CD4-positive, alpha-beta memory T cell (primary cell): Measurements from ENCODE around the gene SOX13. TPM values are rescaled to one million over a fixed set of nuclear protein-coding genes. Genes with fewer than 3 reads are reported as not detected.
"Not testable (repeated sequence)": the region's sequence is repeated elsewhere in the genome, so short reads cannot be mapped to it uniquely, and the experiment has no call there.

Source experiments
- CTCF ChIA-PET: fragments of 350-600 bp; sonication (Branson Sonifier 250); formaldehyde crosslinking; loops from one replicate; lab custom pipeline; 2021; ENCODE audit warnings: inconsistent platforms; ENCODE audit not compliant: partially characterized antibody; lab: Charles Lee
- POLR2A ChIA-PET: fragments of 350-600 bp; sonication (Branson Sonifier 250); formaldehyde crosslinking; loops from one replicate; lab custom pipeline; 2021; ENCODE audit not compliant: partially characterized antibody; lab: Charles Lee
- DNase-seq, 5 donors: peaks; one replicate each; pipeline versions ENCODE4 v3.0.0 to v3.0.0-alpha.2; 2020 to 2022; ENCODE audit warnings: mixed read lengths in 1 of 5
- H3K27ac ChIP-seq: one replicate; pipeline ENCODE4 v1.7.0; 2013; ENCODE audit warnings: low read depth, low read length
- H3K27me3 ChIP-seq: 2 replicates; pipeline ENCODE4 v1.7.0; 2013; ENCODE audit warnings: mild to moderate bottlenecking, low read length, moderate library complexity; ENCODE audit not compliant: insufficient read depth
- H3K36me3 ChIP-seq: 2 replicates; pipeline ENCODE4 v1.7.0; 2013; ENCODE audit warnings: mild to moderate bottlenecking, low read length, moderate library complexity; ENCODE audit not compliant: insufficient read depth
- H3K4me1 ChIP-seq: 2 replicates; pipeline ENCODE4 v1.7.0; 2013; ENCODE audit warnings: mild to moderate bottlenecking, low read length, moderate library complexity; ENCODE audit not compliant: insufficient read depth
- H3K4me3 ChIP-seq, 2 donors: one replicate each; pipeline ENCODE4 v1.7.0; 2013; ENCODE audit warnings: low read length in 2 of 2, mild to moderate bottlenecking in 1 of 2
- H3K9me3 ChIP-seq, 2 donors: one replicate each; pipeline ENCODE4 v1.7.0; 2013; ENCODE audit warnings: low read length in 2 of 2, control low read depth in 1 of 2; ENCODE audit not compliant: control insufficient read depth in 1 of 2
- H3K27ac Mint-ChIP-seq, 7 donors: one replicate each; pipeline ENCODE4 v1.8.0; 2020 to 2021; ENCODE audit warnings: mixed read lengths in 7 of 7, mild to moderate bottlenecking in 6 of 7, inconsistent platforms in 3 of 7, moderate library complexity in 3 of 7
- H3K27me3 Mint-ChIP-seq, 2 donors: one replicate each; pipeline ENCODE4 v1.8.0; 2020 to 2021; ENCODE audit warnings: mixed read lengths in 2 of 2
- H3K36me3 Mint-ChIP-seq, 2 donors: one replicate each; pipeline ENCODE4 v1.8.0; 2020 to 2021; ENCODE audit warnings: mixed read lengths in 2 of 2, inconsistent platforms in 1 of 2, mild to moderate bottlenecking in 1 of 2
- H3K4me1 Mint-ChIP-seq, 4 donors: one replicate each; pipeline ENCODE4 v1.8.0; 2020 to 2021; ENCODE audit warnings: mixed read lengths in 4 of 4, mild to moderate bottlenecking in 1 of 4
- H3K4me3 Mint-ChIP-seq, 8 donors: one replicate each; pipeline ENCODE4 v1.8.0; 2020 to 2021; ENCODE audit warnings: mixed read lengths in 8 of 8, mild to moderate bottlenecking in 7 of 8, moderate library complexity in 6 of 8, inconsistent platforms in 3 of 8
- H3K9me3 Mint-ChIP-seq, 8 donors: one replicate each; pipeline ENCODE4 v1.8.0; 2020 to 2021; ENCODE audit warnings: mixed read lengths in 8 of 8, mild to moderate bottlenecking in 5 of 8, inconsistent platforms in 3 of 8, moderate library complexity in 1 of 8
- intact Hi-C: fragments of 100-400 bp; cut with micrococcal nuclease; formaldehyde crosslinking; loops from one replicate; pipeline ENCODE4 v1.15.1; 2023
- polyA plus RNA-seq, 2 donors: library from polyadenylated mRNA; unstranded; fragments of 300-500 nt; fragmentation: Illumina TruSeq; gene quantifications; one replicate each; pipeline ENCODE4 v1.2.3, GENCODE V29; 2021
- total RNA-seq, 2 experiments: library from RNA; stranded (reverse); gene quantifications; one replicate each; pipeline ENCODE4 v1.2.3, GENCODE V29; 2021

Gene SOX13
- total and polyA plus RNA-seq, 4 experiments from 2014 or later = 0.94 to 12.0 (median 6.0) TPM

- POLR2A ChIA-PET, H3K27me3 Mint-ChIP-seq, DNase-seq, H3K27ac ChIP-seq, H3K9me3 Mint-ChIP-seq, H3K36me3 ChIP-seq, H3K4me3 ChIP-seq, H3K27me3 ChIP-seq, H3K9me3 ChIP-seq, intact Hi-C loops, H3K4me3 Mint-ChIP-seq, H3K36me3 Mint-ChIP-seq: not testable (repeated sequence)
- CTCF ChIA-PET = interaction anchor here (1.7 kb wide), 1 partner anchor 29 kb away, joined by 4 read pairs; no protein-coding TSS in a partner anchor
- H3K4me1 ChIP-seq = peaks cover 26% of the 10 kb centered on the region
- Mint-ChIP-seq H3K27ac (peak overlapping the region in 1 of 7 donors; percentile 56), H3K4me1 (peaks cover 18 to 46% (median 30%) of the 10 kb centered on the region in 4 donors)
Observed at GRCh38 chr1:204099754-204100153, 26.8 kb downstream of the SOX13 start.

GRCh38 chr1:204102029-204102611 is 29.2 kb downstream of the SOX13 start:
- Histone ChIP-seq H3K27ac (no peak overlapping the region), H3K36me3 (no peaks in the 10 kb centered on the region), H3K9me3 (no peaks in the 10 kb centered on the region), H3K4me3 (no peak overlapping the region), H3K4me1 (peaks cover 39% of the 10 kb centered on the region), H3K27me3 (no peaks in the 10 kb centered on the region)
- Mint-ChIP-seq H3K27ac (peak overlapping the region in 6 of 7 donors; percentile 78 to 94 (median 86)), H3K36me3 (no peaks in the 10 kb centered on the region), H3K9me3 (no peaks in the 10 kb centered on the region), H3K27me3 (no peaks in the 10 kb centered on the region), H3K4me3 (peak overlapping the region; percentile 64 to 88 (median 72)), H3K4me1 (peaks cover 22 to 65% (median 33%) of the 10 kb centered on the region in 4 donors)
- CTCF ChIA-PET = no interaction called here
- DNase-seq = no peak
- intact Hi-C loops = loop anchor here (2.0 kb wide), 1 partner anchor 29 kb away; the partner anchor contains the start of gene SOX13
- POLR2A ChIA-PET = no interaction called here

GRCh38 chr1:204102739-204103430 is 30.0 kb downstream of the SOX13 start:
- Mint-ChIP-seq H3K27ac (peak overlapping the region; percentile 78 to 94 (median 86)), H3K27me3 (no peaks in the 10 kb centered on the region), H3K9me3 (no peaks in the 10 kb centered on the region), H3K4me1 (peaks cover 22 to 71% (median 35%) of the 10 kb centered on the region in 4 donors), H3K4me3 (peak overlapping the region in 7 of 8 donors; percentile 64 to 88 (median 71)), H3K36me3 (no peaks in the 10 kb centered on the region)
- Histone ChIP-seq H3K4me1 (peaks cover 39% of the 10 kb centered on the region), H3K9me3 (no peaks in the 10 kb centered on the region), H3K27me3 (no peaks in the 10 kb centered on the region), H3K27ac (no peak overlapping the region), H3K36me3 (no peaks in the 10 kb centered on the region), H3K4me3 (no peak overlapping the region)
- intact Hi-C loops = loop anchor here (2.0 kb wide), 1 partner anchor 30 kb away; the partner anchor contains the start of gene SOX13
- CTCF ChIA-PET = interaction anchor here (0.6 kb wide), 1 partner anchor 765 kb away, joined by 3 read pairs; no protein-coding TSS in a partner anchor
- DNase-seq = no peak
- POLR2A ChIA-PET = interaction anchor here (2.3 kb wide), 1 partner anchor 29 kb away, joined by 9 read pairs; no protein-coding TSS in a partner anchor

- no peaks in the 10 kb centered on the region for H3K9me3 ChIP-seq
- H3K36me3 ChIP-seq = no peaks in the 10 kb centered on the region
- ChIA-PET CTCF (interaction anchor here (0.6 to 1.6 kb wide), 2 partner anchors 26 to 765 kb away, joined by 3 to 4 read pairs; no protein-coding TSS in a partner anchor), POLR2A (interaction anchor here (0.5 to 2.3 kb wide), 2 partner anchors 29 to 788 kb away, joined by 4 to 9 read pairs; no protein-coding TSS in a partner anchor)
- H3K4me3 ChIP-seq = no peak overlapping the region
- H3K4me1 Mint-ChIP-seq = peaks cover 22 to 70% (median 35%) of the 10 kb centered on the region in 4 donors
- H3K36me3 Mint-ChIP-seq = no peaks in the 10 kb centered on the region
- no peaks in the 10 kb centered on the region for H3K9me3 Mint-ChIP-seq
- H3K27me3 ChIP-seq = no peaks in the 10 kb centered on the region
- intact Hi-C loops = loop anchor here (2.0 kb wide), 1 partner anchor 31 kb away; the partner anchor contains the start of gene SOX13
- peak overlapping the region; percentile 46 to 94 (median 86) for H3K27ac Mint-ChIP-seq
- peak overlapping the region in 2 of 8 donors; percentile 39 to 88 for H3K4me3 Mint-ChIP-seq
- no peaks in the 10 kb centered on the region for H3K27me3 Mint-ChIP-seq
- DNase-seq = no peak
- H3K27ac ChIP-seq = no peak overlapping the region
- H3K4me1 ChIP-seq = peaks cover 39% of the 10 kb centered on the region
Observed at GRCh38 chr1:204103431-204103741, 30.5 kb downstream of the SOX13 start.

- no peaks in the 10 kb centered on the region for H3K9me3 Mint-ChIP-seq
Observed at GRCh38 chr1:204104331-204105130, 31.6 kb downstream of the SOX13 start.

GRCh38 chr1:204105131-204105515 is 32.2 kb downstream of the SOX13 start:
- Mint-ChIP-seq H3K27me3 (no peaks in the 10 kb centered on the region), H3K27ac (peak overlapping the region; percentile 68 to 95 (median 86)), H3K4me1 (peaks cover 22 to 65% (median 35%) of the 10 kb centered on the region in 4 donors), H3K4me3 (peak overlapping the region in 7 of 8 donors; percentile 45 to 77 (median 55)), H3K9me3 (no peaks in the 10 kb centered on the region), H3K36me3 (no peaks in the 10 kb centered on the region)
- Histone ChIP-seq H3K9me3 (no peaks in the 10 kb centered on the region), H3K36me3 (no peaks in the 10 kb centered on the region), H3K4me1 (peaks cover 39% of the 10 kb centered on the region), H3K27ac (peak overlapping the region; percentile 53), H3K4me3 (no peak overlapping the region), H3K27me3 (peaks cover 4% of the 10 kb centered on the region)
- ChIA-PET POLR2A (no interaction called here), CTCF (interaction anchor here (1.6 to 1.7 kb wide), 2 partner anchors 11 to 24 kb away, joined by 4 to 5 read pairs; no protein-coding TSS in a partner anchor)
- DNase-seq = no peak
- intact Hi-C loops = no loop called here

More at GRCh38 chr1:204104331-204105130, 31.6 kb downstream of the SOX13 start:
- peak in 3 of 5 donors; percentile 5 to 48 (median 11) for DNase-seq
- Mint-ChIP-seq H3K27ac (peak overlapping the region; percentile 68 to 95 (median 86)), H3K27me3 (no peaks in the 10 kb centered on the region), H3K4me3 (peak overlapping the region in 7 of 8 donors; percentile 45 to 77 (median 55)), H3K36me3 (no peaks in the 10 kb centered on the region), H3K4me1 (peaks cover 22 to 65% (median 35%) of the 10 kb centered on the region in 4 donors)
- no peaks in the 10 kb centered on the region for H3K9me3 ChIP-seq
- no peaks in the 10 kb centered on the region for H3K36me3 ChIP-seq
- H3K27ac ChIP-seq = peak overlapping the region; percentile 53
- intact Hi-C loops = no loop called here
- no peak overlapping the region for H3K4me3 ChIP-seq
- ChIA-PET CTCF (interaction anchor here (1.6 to 1.7 kb wide), 2 partner anchors 12 to 25 kb away, joined by 4 to 5 read pairs; no protein-coding TSS in a partner anchor), POLR2A (interaction anchor here (2.3 kb wide), 1 partner anchor 31 kb away, joined by 9 read pairs; no protein-coding TSS in a partner anchor)
- H3K27me3 ChIP-seq = peaks cover 4% of the 10 kb centered on the region
- peaks cover 39% of the 10 kb centered on the region for H3K4me1 ChIP-seq
